HL-60 (cell line): ENCODE data around the gene NRAP.

ENCODE experiments used
- CTCF ChIP-seq: IDR thresholded peaks from one replicate; pipeline ENCODE4 v1.5.1; 2011; ENCODE audit warnings: low read length, control low read depth, inconsistent platforms; ENCODE audit not compliant: insufficient read depth
- POLR2AphosphoS5 ChIP-seq: IDR thresholded peaks from 2 replicates; pipeline ENCODE4 v1.6.1; 2012; ENCODE audit warnings: low read depth

GRCh38 chr10:113583571-113583970, 80.3 kb downstream of the NRAP start:
- TF ChIP-seq CTCF (no peak), POLR2AphosphoS5 (no peak)
